GM21528 (cell line): ENCODE measurements around the gene B3GNT3.

ENCODE experiments used
- ATAC-seq: cut with Tn5 transposase; IDR thresholded peaks from one replicate; pipeline ENCODE4 v1.9.1; 2021; ENCODE audit warnings: mild to moderate bottlenecking, moderate library complexity; ENCODE audit not compliant: unreplicated experiment, low FRiP score

The B3GNT3 gene

GRCh38 chr19:17854061-17854460 lies 59.1 kb downstream of the B3GNT3 start:
- ATAC-seq, result no peak

GRCh38 chr19:17855280-17856152 lies 60.6 kb downstream of the B3GNT3 start:
- ATAC-seq, result no peak

- peak; percentile 82 for ATAC-seq
Measured at GRCh38 chr19:17859533-17860330, 64.8 kb downstream of the B3GNT3 start, which contains the start of gene RPL18A. Gene RPL18A (plus strand): TSS chr19:17859910. CDS start chr19:17859957, 47 bp downstream.

- ATAC-seq, result no peak
Measured at GRCh38 chr19:17860331-17860992, 65.5 kb downstream of the B3GNT3 start.

- no peak for ATAC-seq
Measured at GRCh38 chr19:17860993-17861360, 66.0 kb downstream of the B3GNT3 start.

GRCh38 chr19:17861542-17862402 lies 66.8 kb downstream of the B3GNT3 start:
- ATAC-seq, result no peak

GRCh38 chr19:17862711-17863519 lies 68.0 kb downstream of the B3GNT3 start:
- no peak for ATAC-seq
